ENCODE results near the gene IRF6.

- TF ChIP-seq CTCF (IDR thresholded peaks at IDR 0.05) (no peak), MAX (CRISPR knock-in tag; IDR thresholded peaks at IDR 0.05) (no peak), PREB (CRISPR knock-in tag; IDR thresholded peaks at IDR 0.05; ENCODE audit: borderline replicate concordance) (no peak), MYBL2 (CRISPR knock-in tag; IDR thresholded peaks at IDR 0.05) (no peak)
Observed at GRCh38 chr1:209738270-209738669, 67.7 kb downstream of the IRF6 start.
